NOMO-1 treated with dmso at 0.1 percent for 144 hours (cell line): ENCODE measurements around the gene PTPRE.

Experiments
- DNase-seq: peaks from one replicate; lab custom pipeline; 2025; ENCODE audit not compliant: unreplicated experiment; lab: John Stamatoyannopoulos, UW

Gene PTPRE

GRCh38 chr10:128069351-128070051 lies 162.6 kb downstream of the PTPRE start:
- DNase-seq: peak; percentile 37

DNA sequence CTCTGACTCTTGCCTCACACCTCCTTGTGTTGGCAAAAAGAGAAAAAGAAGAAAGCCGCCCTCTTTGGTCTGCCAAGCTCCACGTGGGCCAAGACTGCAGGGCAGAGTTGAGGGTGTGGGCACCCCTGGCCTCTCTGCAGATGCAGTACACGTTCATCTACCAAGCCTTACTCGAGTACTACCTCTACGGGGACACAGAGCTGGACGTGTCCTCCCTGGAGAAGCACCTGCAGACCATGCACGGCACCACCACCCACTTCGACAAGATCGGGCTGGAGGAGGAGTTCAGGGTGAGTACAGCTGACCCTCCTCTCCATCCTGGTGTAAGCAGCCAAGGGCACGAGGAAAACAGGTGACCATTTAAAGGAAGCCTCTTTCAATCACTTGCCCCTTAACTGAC lies 163.3 kb downstream of the PTPRE start:
- no peak for DNase-seq

- no peak for DNase-seq
Observed at GRCh38 chr10:128070721-128071416, 164.0 kb downstream of the PTPRE start.

DNA sequence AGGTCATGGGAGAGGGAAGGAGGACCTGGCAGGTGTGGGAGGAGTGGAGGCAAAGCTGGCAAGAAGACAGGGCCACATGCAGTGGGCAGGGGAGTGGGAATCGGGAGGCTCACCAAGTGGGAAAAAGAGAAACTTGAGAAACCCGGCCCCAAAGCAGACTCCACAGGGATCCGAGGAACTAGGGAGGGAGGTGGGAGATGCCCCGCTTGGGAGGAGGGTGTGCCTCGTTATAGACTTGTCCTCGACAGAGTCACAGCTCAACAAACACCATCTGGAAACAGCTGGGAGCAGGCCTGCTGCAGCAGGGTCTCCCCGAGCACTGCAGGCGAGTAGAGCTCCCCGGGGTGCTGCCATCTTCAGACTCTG lies 164.5 kb downstream of the PTPRE start:
- DNase-seq: no peak

DNA sequence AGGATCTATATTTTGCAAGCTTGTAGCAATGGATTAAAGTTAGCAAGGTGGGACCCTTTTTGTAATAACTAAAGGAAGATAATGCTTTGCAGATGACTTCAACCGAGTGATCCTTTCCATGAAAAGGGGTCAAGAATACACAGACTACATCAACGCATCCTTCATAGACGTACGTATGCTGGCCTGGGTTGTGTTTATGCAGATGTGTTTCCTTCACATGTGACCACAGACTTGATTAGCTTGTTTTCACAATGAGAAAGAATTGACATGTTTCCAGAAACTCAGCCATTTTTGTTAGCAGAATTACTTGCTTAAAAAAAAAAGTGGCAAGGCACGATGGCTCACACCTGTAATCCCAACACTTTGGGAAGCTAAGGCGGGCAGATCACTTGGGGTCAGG lies 165.1 kb downstream of the PTPRE start:
- DNase-seq: no peak

GRCh38 chr10:128072941-128073645 lies 166.2 kb downstream of the PTPRE start:
- no peak for DNase-seq

GRCh38 chr10:128073890-128074289 lies 167.0 kb downstream of the PTPRE start:
- no peak for DNase-seq

DNA sequence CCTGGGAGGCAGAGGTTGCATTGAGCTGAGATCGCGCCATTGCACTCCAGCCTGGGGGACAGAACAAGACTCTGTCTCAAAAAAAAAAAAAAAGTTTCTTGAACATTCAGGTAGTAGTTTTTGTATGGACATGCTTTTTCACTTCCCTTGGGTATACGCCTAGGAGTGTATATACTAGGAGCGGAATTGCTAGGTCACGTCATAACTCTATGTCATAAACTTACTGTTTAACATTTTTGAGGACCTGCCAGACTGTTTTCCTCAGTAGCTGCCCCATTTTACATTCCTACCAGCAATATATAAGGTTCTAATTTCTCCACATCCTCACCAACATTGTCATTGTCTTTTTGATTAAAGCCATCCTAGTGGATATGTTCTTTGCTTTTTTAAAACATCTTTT lies 167.7 kb downstream of the PTPRE start:
- no peak for DNase-seq

DNA sequence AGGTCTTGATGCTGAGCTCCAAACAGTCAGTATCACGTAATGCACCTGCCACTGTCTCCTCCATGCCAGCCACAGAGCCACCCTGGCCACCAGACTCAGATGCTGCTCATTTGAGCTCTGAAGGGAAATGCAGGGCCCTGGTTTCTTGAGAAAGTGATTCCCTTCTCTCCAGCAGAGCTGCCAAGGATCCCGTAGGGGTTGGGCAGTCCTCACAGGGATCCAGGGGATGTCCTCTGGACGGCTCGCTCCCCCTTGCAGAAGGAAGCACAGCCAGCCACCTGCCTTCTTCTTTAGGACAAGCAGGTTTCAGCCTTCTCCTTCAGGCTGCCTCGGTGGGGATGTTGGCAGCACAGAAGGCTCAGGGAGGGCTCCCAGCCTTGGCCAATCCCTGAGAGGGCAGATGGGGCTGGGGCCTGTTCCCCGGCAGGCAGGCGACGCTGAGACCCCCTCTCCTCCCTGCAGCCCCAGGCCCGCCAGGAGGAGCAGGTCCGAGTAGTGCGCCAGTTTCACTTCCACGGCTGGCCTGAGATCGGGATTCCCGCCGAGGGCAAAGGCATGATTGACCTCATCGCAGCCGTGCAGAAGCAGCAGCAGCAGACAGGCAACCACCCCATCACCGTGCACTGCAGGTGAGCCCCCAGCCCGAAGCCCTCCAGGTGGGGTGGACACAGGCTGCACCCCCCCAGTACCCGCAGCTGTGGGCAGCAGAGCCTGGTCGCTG lies 170.4 kb downstream of the PTPRE start:
- no peak for DNase-seq

DNA sequence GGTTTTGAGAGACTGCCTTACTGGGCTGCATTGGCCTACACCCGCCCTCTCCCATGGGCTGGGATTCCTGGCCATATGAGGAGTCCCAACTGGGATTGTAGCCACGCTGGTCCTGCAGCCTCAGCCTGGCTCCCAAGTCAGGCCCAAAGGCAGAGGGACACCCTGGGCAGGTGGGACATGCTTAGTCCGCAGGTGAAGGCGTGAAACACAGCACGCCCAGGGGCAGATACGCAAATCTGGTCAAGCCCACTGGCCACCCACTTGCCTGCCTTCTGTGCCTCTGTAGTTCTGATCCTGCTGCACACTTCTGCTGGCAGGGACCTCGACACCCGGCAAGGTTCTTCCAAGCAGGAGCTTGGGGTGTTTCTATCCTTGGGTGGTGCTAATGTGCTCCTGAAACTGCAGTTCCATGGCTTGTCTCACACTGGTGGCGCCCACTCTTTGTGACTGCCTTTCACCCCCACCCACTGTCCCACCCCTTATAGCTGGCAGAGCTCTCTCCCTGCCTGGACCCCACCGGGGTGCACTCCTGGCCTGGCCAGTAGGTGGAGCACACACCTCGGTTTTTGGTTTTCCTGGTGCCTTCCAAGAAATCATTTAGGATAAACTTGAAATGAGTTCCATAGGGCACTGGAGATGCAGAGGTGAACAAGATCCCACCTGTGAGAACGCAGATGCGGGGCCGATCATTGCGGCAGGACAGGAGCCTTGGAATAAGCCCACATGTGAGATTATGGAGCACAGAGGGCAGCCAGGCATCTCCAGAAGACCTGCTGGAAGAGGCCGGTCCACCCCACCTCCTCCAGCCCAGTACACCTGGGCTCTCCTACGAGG lies 171.4 kb downstream of the PTPRE start:
- DNase-seq: no peak

DNA sequence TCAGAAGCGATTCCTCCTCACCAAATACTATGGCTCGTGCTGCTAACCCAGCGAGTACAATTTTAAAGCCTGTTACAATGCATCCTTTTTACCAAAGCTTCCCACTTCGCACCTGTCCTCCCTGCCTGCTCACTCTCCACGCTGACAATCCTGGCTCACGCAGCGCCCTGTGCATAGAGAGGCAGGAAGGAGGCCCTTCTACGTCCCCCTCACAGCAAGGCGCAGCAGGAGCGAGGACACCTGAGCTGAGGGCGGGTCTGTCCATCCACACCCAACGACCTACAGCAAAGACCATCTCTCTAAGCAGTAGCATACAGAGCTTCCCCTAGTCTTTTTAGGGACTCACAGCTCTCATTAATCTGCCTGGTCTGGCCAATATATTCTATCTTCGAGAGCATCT lies 173.3 kb downstream of the PTPRE start:
- no peak for DNase-seq

DNA sequence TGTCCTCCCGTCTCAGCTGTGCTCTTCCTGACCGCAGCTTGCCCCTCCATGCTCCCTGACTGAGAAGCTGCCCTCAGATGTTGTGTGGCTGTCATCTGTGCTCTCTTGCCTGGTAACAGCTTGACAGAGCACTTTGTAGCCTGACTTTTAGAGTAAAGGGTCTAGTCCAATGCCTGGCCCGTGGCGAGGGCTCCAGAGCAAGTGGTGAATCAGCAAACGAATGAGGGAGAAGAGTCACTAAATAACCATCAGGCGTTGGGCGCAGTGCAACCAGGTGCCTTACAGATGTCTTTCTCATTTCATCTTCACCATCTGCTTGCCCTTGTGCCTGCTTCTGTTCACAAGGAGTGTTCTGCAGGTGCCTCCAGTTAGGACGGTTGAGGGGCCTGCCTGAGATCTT lies 173.7 kb downstream of the PTPRE start:
- no peak for DNase-seq

DNA sequence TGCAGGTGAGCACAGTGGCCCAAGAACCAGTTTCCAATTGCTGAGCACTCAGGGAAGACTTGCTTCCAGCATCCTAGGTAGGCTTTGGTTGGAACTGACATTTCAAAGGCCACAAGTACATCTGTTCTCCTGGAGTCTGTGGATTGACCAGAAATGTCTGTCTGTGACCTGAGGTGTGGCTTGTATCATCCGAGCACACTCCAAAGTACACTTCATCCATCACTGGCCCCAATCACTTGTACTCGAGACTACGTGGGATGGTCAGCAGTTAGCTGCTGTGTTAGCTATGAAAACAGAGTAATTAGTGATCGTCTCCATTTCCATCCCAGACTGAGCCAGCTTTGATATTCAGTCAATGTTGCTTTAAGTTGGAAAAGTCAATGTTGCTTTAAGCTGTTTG lies 174.3 kb downstream of the PTPRE start:
- no peak for DNase-seq

- DNase-seq: no peak
Observed at GRCh38 chr10:128081720-128082119, 174.8 kb downstream of the PTPRE start.

DNA sequence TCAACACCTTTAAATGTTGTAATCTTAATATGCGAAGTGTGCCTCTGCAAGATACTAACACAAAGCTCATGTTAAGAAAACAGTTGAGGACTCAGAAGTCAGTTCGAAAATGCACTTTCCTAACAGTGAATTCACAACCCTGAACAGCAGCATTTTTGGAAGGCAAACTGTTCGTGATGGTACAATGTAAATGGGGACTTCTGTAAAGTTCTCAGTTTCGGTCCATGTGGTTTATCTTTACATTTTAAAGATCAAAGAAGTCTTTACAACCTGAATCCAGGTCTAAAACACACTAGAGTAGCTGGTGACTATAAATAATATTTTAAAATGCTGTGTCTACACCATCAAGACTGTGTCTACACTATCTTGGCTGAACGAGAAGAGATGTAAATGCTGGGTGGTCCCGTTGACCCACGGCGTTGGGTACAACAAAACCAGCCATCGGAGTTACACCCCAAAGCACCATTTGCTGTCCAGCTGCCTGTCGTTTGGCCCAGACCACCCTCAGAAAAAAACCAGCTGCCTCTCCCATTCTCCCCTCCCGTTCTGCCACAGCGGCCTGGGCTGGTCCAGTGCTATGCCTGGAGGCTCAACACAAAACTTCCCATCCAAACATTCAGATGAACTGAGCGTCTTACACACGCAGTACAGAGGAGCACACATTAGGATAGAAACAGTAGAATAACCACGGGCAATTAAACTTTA lies 176.4 kb downstream of the PTPRE start:
- no peak for DNase-seq

GRCh38 chr10:128084364-128084763 lies 177.5 kb downstream of the PTPRE start:
- DNase-seq: no peak

GRCh38 chr10:128084991-128085390 lies 178.1 kb downstream of the PTPRE start:
- DNase-seq: no peak

DNA sequence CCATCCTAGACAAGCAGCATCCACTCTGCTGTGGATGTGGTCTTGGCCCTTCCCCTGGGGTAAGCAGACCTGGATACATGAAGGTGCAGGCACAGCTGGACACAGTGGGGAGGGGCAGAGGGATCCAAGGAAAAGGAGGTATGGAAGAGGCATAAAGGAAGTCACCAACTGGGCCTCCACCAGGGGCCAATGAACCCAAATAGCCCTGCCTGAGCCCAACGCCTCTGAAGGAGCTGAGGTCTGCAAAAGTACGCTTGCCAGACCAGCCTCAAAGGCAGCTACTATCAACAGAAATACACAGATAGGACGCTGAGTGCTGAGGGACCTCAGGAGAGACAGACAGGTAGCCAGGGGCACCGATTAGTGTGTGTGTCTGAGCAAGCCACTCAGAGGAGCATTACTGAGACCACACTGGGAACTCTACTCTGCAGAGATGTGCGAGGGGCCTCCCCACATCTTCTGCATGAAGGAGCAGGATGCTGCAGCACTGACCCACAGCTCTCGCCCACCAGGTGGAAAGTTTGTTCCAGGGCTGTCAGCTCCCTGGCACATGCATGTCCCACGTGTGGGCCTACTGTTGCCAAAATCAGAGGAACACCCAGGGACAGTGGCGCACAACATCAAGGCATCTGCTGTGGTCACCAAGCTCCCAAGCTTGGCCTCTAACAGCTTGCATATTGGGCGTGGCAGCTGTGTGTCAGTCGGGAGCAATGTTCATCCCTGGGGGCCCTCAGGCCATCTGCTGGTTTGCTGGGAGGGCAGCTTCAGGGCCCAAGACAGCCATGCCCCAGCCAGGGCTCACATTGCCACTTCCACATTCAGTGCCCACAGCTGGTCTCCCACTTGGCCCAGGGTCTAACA lies 179.3 kb downstream of the PTPRE start:
- no peak for DNase-seq
